GM12878 (cell line): ENCODE results near the gene DHFR. TPM values are rescaled to one million over a fixed set of nuclear protein-coding genes. Genes with fewer than 3 reads are reported as not detected.

Experiments
- ATF2 ChIP-seq: IDR thresholded peaks from 2 replicates; pipeline ENCODE4 v1.6.1; 2012; ENCODE audit warnings: low read length, inconsistent platforms
- CHD1 ChIP-seq: IDR thresholded peaks from 2 replicates; pipeline ENCODE4 v1.6.1; 2012; ENCODE audit warnings: low read depth, low read length, improper control_type of control experiment
- JUND ChIP-seq: IDR thresholded peaks from 2 replicates; pipeline ENCODE4 v1.6.1; 2012; ENCODE audit warnings: low read depth, mild to moderate bottlenecking, low read length, improper control_type of control experiment, moderate library complexity
- MXI1 ChIP-seq: fragments of 150-350 bp; IDR thresholded peaks from 2 replicates; pipeline ENCODE4 v1.6.1; 2011; ENCODE audit warnings: low read depth, mild to moderate bottlenecking, inconsistent platforms, low read length, improper control_type of control experiment
- NFYB ChIP-seq: IDR thresholded peaks from 2 replicates; pipeline ENCODE4 v1.6.1; 2011; ENCODE audit warnings: low read depth, mild to moderate bottlenecking, low read length, improper control_type of control experiment, moderate library complexity; ENCODE audit not compliant: insufficient read depth
- NKRF ChIP-seq: fragments of 450-650 bp; conservative IDR thresholded peaks from 2 replicates; pipeline ENCODE4 v1.6.1; 2017; ENCODE audit warnings: mild to moderate bottlenecking, moderate library complexity
- POU2F2 ChIP-seq: IDR thresholded peaks from 3 replicates; pipeline ENCODE4 v1.6.1; 2011; ENCODE audit warnings: low read depth, mild to moderate bottlenecking, low read length, borderline replicate concordance
- SP1 ChIP-seq: IDR thresholded peaks from one replicate; pipeline ENCODE4 v1.6.1; 2011; ENCODE audit warnings: low read depth, low read length
- ZNF24 ChIP-seq: fragments of 450-650 bp; IDR thresholded peaks from 2 replicates; pipeline ENCODE4 v1.6.1; 2017; ENCODE audit warnings: antibody characterized with exemption, mild to moderate bottlenecking
- polyA plus RNA-seq, 11 experiments: library from polyadenylated mRNA; depleted of rRNA in 4 of 11; unstranded in 6 of 11; stranded (reverse) in 5 of 11; fragments of >200 nt; fragmentation: Nextera tagmentation in 4 of 11; fragmentation: Illumina TruSeq in 1 of 11; extraction: Ambion mirVana in 4 of 11; extraction: Trizol in 1 of 11; gene quantifications; 1 replicate in 1 of 11; 2 replicates in 10 of 11; pipeline versions ENCODE4 v1.2.1 to v1.2.3, GENCODE V29; 2011 to 2016; ENCODE audit warnings: inconsistent platforms in 2 of 11, missing spikeins in 2 of 11, low read depth in 1 of 11
- total RNA-seq, 4 experiments: library from RNA; depleted of rRNA in 3 of 4; stranded (reverse); fragments of >200 nt in 3 of 4; fragmentation: Illumina TruSeq in 1 of 4; extraction: Trizol in 1 of 4; gene quantifications; 2 replicates each; pipeline versions ENCODE4 v1.2.1 to v1.2.3, GENCODE V29; 2013 to 2021

DHFR gene
- total and polyA plus RNA-seq, 10 of the 15 experiments (the other 5 are each of a cell fraction or from before 2014, with no cell fraction given), result 57.9 to 143 (median 71.4) TPM

GRCh38 chr5:80654391-80655230 is at the start of gene DHFR, which contains the start of gene MSH3 (continued):
- TF ChIP-seq ATF2 (no peak), POU2F2 (peak; percentile 82; the same call in 2 of the 3 replicates), MXI1 (peak; percentile 35; the same call in 1 of the 2 replicates), ZNF24 (0 out of 2 replicates have a peak, but pooled peaks have one; percentile 6), CHD1 (0 out of 2 replicates have a peak, but pooled peaks have one; percentile 34), JUND (no peak), NKRF (peak; percentile 99), SP1 (peak; percentile 50), NFYB (peak; percentile 54; the same call in 1 of the 2 replicates)
